IgD-negative memory B cell (primary cell): ENCODE measurements around the gene TYK2. TPM values are rescaled to one million over a fixed set of nuclear protein-coding genes. Genes with fewer than 3 reads are reported as not detected.
"Not testable (repeated sequence)": the region's sequence is repeated elsewhere in the genome, so short reads cannot be mapped to it uniquely, and the experiment has no call there.

Experiments used
- H3K27ac Mint-ChIP-seq, 3 donors: one replicate each; pipeline ENCODE4 v1.8.0; 2020 to 2022; ENCODE audit warnings: mild to moderate bottlenecking in 3 of 3, mixed read lengths in 3 of 3, moderate library complexity in 1 of 3
- H3K27me3 Mint-ChIP-seq: one replicate; pipeline ENCODE4 v1.8.0; 2021; ENCODE audit warnings: mixed read lengths
- H3K36me3 Mint-ChIP-seq: one replicate; pipeline ENCODE4 v1.8.0; 2020; ENCODE audit warnings: mild to moderate bottlenecking, mixed read lengths
- H3K4me1 Mint-ChIP-seq, 3 donors: one replicate each; pipeline ENCODE4 v1.8.0; 2020 to 2022; ENCODE audit warnings: mixed read lengths in 3 of 3, mild to moderate bottlenecking in 1 of 3
- H3K4me3 Mint-ChIP-seq, 4 donors: one replicate each; pipeline ENCODE4 v1.8.0; 2020 to 2022; ENCODE audit warnings: mild to moderate bottlenecking in 4 of 4, mixed read lengths in 4 of 4, moderate library complexity in 3 of 4
- H3K9me3 Mint-ChIP-seq, 3 donors: one replicate each; pipeline ENCODE4 v1.8.0; 2020 to 2021; ENCODE audit warnings: mixed read lengths in 3 of 3, mild to moderate bottlenecking in 1 of 3
- polyA plus RNA-seq: library from polyadenylated mRNA; unstranded; fragments of 300-500 nt; fragmentation: Illumina TruSeq; gene quantifications from one replicate; pipeline ENCODE4 v1.2.3, GENCODE V29; 2021

TYK2 gene
- polyA plus RNA-seq, 1 donor from 2014 or later, result 69.0 TPM

DNA sequence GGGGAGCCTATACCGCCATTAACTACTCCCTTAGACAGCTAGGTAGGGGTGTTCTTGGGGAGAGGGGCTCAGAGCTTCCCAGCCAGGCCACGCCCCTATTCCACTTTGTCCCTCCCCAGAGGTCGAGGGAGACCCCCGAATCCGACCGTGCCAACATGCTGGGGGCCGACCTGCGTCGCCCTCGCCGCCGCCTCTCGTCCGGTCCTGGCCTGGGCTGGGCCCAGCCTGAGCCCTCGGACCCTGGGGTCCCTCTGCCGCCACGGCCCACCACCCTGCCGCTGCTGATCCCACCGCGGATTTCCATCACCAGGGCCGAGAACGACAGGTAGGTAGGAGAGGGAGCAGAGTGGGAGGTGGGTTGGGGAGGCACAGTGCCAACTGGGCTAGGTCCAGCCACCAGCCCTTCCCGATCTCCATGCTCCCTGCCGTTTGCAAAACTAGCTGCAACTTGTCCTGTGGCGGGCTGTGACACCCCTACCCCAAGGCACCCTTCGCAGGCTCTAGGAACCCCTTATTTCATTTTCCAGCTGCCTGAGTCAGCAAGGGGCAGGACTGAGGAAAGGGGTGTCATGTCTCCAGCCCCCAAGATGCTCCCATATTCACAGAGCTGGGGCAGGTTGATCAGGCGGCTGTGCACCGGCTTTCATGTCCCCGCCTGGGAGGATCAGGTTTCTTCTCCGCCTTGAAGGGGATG, 37.3 kb upstream of the TYK2 start:
- peaks cover 37% of the 10 kb centered on the region for H3K27me3 Mint-ChIP-seq
- peak overlapping the region in 2 of 3 donors; percentile 84 to 98 for H3K27ac Mint-ChIP-seq
- H3K36me3 Mint-ChIP-seq, result peaks cover 3% of the 10 kb centered on the region
- peaks cover 0 to 5% (median 0%) of the 10 kb centered on the region in 3 donors for H3K9me3 Mint-ChIP-seq
- H3K4me3 Mint-ChIP-seq, result peak overlapping the region in 3 of 4 donors; percentile 40 to 91 (median 75)
- H3K4me1 Mint-ChIP-seq, result peaks cover 8 to 27% (median 25%) of the 10 kb centered on the region in 3 donors

DNA sequence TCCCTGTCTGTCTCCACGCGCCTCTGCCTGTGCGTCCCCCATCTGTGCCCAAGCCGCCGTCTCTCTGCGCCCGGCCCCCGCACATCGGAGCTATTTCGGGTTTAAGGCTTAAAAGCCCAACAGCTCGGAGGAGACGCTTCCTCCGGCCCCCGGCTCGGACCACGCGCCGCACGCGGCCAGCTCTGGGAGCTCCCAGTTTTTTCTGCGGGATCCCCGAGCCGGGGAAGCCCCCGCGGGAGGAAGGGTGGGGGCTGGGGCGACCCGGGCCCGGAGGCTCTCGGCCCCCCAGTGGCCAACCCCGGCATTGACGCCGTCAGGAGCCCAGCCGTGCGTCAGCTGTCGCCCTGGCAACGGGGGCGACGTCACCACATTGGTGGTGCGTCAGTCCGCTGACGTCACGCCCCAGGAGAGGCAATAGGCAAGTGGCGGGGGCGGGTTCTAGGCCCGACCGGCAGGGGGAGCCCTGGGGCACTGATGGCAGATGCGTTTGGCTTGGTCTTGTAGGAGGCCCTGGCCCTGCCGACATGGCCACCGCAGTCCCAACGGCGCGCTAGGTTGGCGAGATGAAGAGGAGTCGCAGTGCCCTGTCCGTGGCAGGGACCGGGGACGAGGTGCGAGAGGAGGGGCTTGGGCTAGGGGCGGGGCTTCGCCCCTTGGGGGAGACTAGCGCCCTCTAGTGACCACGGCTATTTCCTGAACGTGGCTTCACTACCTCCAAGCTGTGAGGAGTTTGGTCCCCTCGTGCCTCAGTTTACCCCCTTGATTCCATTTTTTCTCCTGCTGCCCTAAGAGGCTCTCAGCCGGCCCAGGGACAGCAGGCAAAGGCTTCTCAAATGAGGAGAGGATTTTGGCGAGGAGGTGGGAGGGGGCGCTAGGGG, 36.2 kb upstream of the TYK2 start:
- H3K27ac Mint-ChIP-seq, result peak overlapping the region; percentile 84 to 98 (median 97)
- H3K27me3 Mint-ChIP-seq, result peaks cover 28% of the 10 kb centered on the region
- peak overlapping the region; percentile 64 to 91 (median 75) for H3K4me3 Mint-ChIP-seq
- H3K36me3 Mint-ChIP-seq, result peaks cover 3% of the 10 kb centered on the region
- peaks cover 0 to 5% (median 0%) of the 10 kb centered on the region in 3 donors for H3K9me3 Mint-ChIP-seq
- H3K4me1 Mint-ChIP-seq, result peaks cover 15 to 31% (median 30%) of the 10 kb centered on the region in 3 donors

- Mint-ChIP-seq H3K9me3 (peaks cover 0 to 5% (median 0%) of the 10 kb centered on the region in 3 donors), H3K27ac (peak overlapping the region; percentile 84 to 98 (median 97)), H3K27me3 (peaks cover 22% of the 10 kb centered on the region), H3K4me1 (peaks cover 20 to 35% (median 31%) of the 10 kb centered on the region in 3 donors), H3K36me3 (peaks cover 3% of the 10 kb centered on the region), H3K4me3 (peak overlapping the region; percentile 64 to 91 (median 75))
These were observed 35.7 kb upstream of the TYK2 start for GRCh38 chr19:10416083-10416379.

GRCh38 chr19:10412257-10412977, 32.0 kb upstream of the TYK2 start:
- Mint-ChIP-seq H3K4me3 (peak overlapping the region; percentile 41 to 78 (median 61)), H3K4me1 (peaks cover 31 to 45% (median 43%) of the 10 kb centered on the region in 3 donors), H3K36me3 (peaks cover 3% of the 10 kb centered on the region), H3K27me3 (peaks cover 2% of the 10 kb centered on the region), H3K9me3 (peaks cover 0 to 3% (median 0%) of the 10 kb centered on the region in 3 donors), H3K27ac (peak overlapping the region; percentile 67 to 89 (median 87))

DNA sequence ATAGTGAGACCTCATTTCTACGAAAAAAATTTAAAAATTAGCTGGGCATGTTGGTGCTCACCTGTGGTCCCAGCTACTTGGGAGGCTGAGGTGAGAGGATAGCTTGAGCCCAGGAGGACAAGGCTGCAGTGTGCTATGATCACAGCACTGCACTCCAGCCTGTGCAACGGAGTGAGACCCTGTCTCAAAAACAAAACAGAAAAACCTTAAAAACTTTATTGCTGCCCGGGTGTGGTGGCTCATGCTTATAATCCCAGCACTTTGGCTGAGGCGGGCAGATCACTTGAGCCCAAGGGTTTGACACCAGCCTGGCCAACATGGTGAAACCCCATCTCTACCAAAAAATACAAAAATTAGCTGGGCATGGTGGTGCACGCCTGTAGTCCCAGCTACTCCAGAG, 30.9 kb upstream of the TYK2 start:
- not testable (repeated sequence) for H3K27me3 Mint-ChIP-seq, H3K9me3 Mint-ChIP-seq, H3K36me3 Mint-ChIP-seq
- Mint-ChIP-seq H3K27ac (peak overlapping the region in 2 of 3 donors; percentile 87 to 89), H3K4me1 (peaks cover 37 to 44% (median 44%) of the 10 kb centered on the region in 3 donors), H3K4me3 (peak overlapping the region in 3 of 4 donors; percentile 47 to 84 (median 52))

DNA sequence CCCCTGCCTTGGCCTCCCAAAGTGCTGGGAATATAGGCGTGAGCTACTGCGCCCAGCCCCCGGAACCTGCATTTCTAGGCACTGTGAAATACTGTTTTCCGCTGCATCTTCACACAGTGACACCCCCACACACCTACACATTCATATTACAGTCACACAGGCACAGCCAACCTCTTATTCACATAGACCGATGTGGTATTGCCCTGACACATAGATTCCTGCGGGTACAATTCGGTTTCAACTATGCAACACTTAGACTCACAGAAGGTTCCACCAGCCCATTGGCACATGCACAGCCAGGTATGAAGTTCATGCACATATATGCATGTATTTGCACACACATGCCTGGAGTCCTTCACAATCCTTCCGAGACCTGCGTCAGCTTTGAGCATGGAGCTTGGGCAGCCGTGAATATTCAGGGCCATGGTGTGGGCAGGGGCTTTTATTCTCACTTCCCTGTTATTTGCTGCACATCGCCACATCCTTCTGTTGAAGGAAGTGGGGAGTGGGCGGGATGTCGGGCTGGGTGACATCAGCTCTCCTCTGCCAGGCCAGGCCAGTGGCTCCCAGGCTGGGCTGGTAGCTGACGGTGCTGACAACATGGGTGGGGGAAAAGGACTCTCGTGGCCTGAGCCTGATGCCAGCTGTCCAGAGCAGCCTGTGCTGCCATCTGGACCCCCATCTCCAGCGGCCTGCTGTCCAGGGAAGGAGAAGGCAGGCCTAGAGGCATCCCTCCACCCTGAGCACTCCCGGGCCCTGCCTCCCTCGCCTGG, 28.3 kb upstream of the TYK2 start:
- Mint-ChIP-seq H3K27ac (peak overlapping the region; percentile 55 to 89 (median 78)), H3K9me3 (no peaks in the 10 kb centered on the region), H3K36me3 (no peaks in the 10 kb centered on the region), H3K4me3 (peak overlapping the region; percentile 41 to 80 (median 67)), H3K4me1 (peaks cover 47 to 56% (median 50%) of the 10 kb centered on the region in 3 donors), H3K27me3 (no peaks in the 10 kb centered on the region)

DNA sequence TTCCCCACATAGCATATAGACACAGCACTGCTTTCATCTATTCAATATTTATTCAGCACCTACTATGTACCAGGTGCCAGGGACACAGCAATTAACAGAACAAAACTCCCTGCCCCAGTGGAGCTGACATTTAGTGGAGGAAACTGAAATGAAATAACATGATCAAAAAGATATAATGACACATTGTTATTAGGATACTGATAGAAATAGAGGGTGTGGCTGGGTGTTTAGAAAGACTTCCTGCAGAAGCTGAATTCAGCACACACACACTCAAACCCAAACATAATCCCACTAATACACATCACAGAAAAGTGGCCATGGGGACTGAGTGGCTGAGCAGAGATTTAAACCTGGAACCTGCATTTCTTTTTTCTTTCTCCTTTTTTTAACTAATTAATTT, 26.7 kb upstream of the TYK2 start:
- Mint-ChIP-seq H3K4me1 (peaks cover 48 to 57% (median 54%) of the 10 kb centered on the region in 3 donors), H3K27me3 (no peaks in the 10 kb centered on the region), H3K9me3 (no peaks in the 10 kb centered on the region), H3K36me3 (no peaks in the 10 kb centered on the region), H3K4me3 (peak overlapping the region in 1 of 4 donors; percentile 77), H3K27ac (peak overlapping the region; percentile 16 to 90 (median 52))

DNA sequence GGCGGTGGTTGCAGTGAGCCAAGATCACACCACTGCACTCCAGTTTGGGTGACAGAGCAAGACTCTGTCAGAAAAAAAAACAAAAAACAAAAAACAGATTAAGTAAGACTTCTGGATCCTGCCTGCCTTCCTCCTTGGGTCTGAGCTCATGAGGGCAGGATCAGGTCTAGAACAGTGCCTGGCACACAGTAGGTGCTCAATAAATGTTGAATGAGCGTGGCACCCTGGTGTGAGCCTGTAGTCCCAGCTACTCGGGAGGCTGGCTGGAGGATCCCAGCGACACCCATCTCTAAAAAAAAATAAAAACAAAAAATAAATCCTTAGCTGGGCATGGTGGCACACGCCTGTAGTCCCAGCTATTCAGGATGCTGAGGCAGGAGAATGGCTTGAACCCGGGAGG, 25.8 kb upstream of the TYK2 start:
- peaks cover 43 to 59% (median 55%) of the 10 kb centered on the region in 3 donors for H3K4me1 Mint-ChIP-seq
- H3K27ac Mint-ChIP-seq, result peak overlapping the region; percentile 73 to 99 (median 92)
- H3K36me3 Mint-ChIP-seq, result no peaks in the 10 kb centered on the region
- peak overlapping the region in 2 of 4 donors; percentile 73 to 77 for H3K4me3 Mint-ChIP-seq
- H3K9me3 Mint-ChIP-seq, result no peaks in the 10 kb centered on the region
- H3K27me3 Mint-ChIP-seq, result no peaks in the 10 kb centered on the region

- peaks cover 36 to 56% (median 54%) of the 10 kb centered on the region in 3 donors for H3K4me1 Mint-ChIP-seq
- peak overlapping the region; percentile 93 to 99 (median 94) for H3K4me3 Mint-ChIP-seq
- no peaks in the 10 kb centered on the region for H3K27me3 Mint-ChIP-seq
- no peaks in the 10 kb centered on the region for H3K36me3 Mint-ChIP-seq
- no peaks in the 10 kb centered on the region for H3K9me3 Mint-ChIP-seq
- H3K27ac Mint-ChIP-seq, result peak overlapping the region in 2 of 3 donors; percentile 99 to 100
These were observed 24.8 kb upstream of the TYK2 start for GRCh38 chr19:10404888-10405820.

- Mint-ChIP-seq H3K4me1 (peaks cover 36 to 48% (median 47%) of the 10 kb centered on the region in 3 donors), H3K36me3 (no peaks in the 10 kb centered on the region), H3K27ac (peak within 1 kb of the TSS; percentile 93 to 100 (median 99)), H3K9me3 (no peaks in the 10 kb centered on the region), H3K27me3 (no peaks in the 10 kb centered on the region), H3K4me3 (peak within 1 kb of the TSS; percentile 93 to 99 (median 94))
These were observed 23.0 kb upstream of the TYK2 start, which contains the start of gene CDC37 for GRCh38 chr19:10403137-10404021. Gene CDC37, minus strand, starts transcription at chr19:10403542. Its CDS starts 63 bp downstream, at chr19:10403479.

DNA sequence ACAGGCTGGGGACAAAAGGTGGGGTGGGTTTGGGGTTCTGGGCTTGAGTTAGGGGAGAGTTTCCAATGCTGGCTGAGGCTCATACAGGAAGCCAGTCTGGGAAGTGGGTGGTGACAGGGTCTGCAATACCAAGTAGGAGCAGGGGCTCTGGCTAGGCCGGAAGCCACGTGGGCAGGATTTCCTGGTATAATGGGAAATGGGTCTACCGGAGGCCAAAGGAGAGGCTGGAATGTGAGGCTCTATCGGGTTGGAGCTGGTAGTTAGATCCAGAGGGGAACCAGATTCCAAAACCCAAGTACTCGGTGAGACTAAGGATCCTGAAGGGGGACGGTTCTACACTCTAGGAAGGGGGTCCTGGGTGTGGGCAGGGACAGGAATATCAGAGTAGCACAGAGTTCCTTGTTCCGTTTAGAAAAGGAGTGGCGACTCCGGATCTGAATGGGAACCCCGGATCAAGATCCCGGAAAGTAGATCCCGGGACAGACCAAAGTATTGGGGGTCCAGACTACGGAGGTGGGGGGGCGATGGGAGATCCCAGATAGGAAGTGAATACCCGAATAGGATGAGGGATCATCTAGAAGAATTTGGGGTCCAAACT, 22.2 kb upstream of the TYK2 start:
- H3K27me3 Mint-ChIP-seq, result no peaks in the 10 kb centered on the region
- H3K36me3 Mint-ChIP-seq, result no peaks in the 10 kb centered on the region
- peaks cover 30 to 45% (median 41%) of the 10 kb centered on the region in 3 donors for H3K4me1 Mint-ChIP-seq
- peak overlapping the region; percentile 93 to 99 (median 94) for H3K4me3 Mint-ChIP-seq
- H3K9me3 Mint-ChIP-seq, result no peaks in the 10 kb centered on the region
- H3K27ac Mint-ChIP-seq, result peak overlapping the region; percentile 93 to 100 (median 99)

GRCh38 chr19:10399878-10400277, 19.5 kb upstream of the TYK2 start:
- Mint-ChIP-seq H3K4me1 (peaks cover 17 to 32% (median 32%) of the 10 kb centered on the region in 3 donors), H3K4me3 (peak overlapping the region in 2 of 4 donors; percentile 63 to 99), H3K27ac (peak overlapping the region in 1 of 3 donors; percentile 56), H3K9me3 (no peaks in the 10 kb centered on the region), H3K27me3 (no peaks in the 10 kb centered on the region), H3K36me3 (no peaks in the 10 kb centered on the region)
